Putamen (tissue), 1 donor: ENCODE data around the gene MORC2.

Source experiments
- DNase-seq: peaks from one replicate; pipeline ENCODE4 v3.0.0-alpha.2; 2016; ENCODE audit warnings: low spot score

MORC2 gene

GRCh38 chr22:30887861-30888260 is 80.7 kb downstream of the MORC2 start:
- no peak for DNase-seq

- no peak for DNase-seq
Observed at GRCh38 chr22:30887453-30887852, 81.1 kb downstream of the MORC2 start.

GRCh38 chr22:30885591-30885990 is 83.0 kb downstream of the MORC2 start:
- DNase-seq, result no peak

GRCh38 chr22:30885001-30885366 is 83.6 kb downstream of the MORC2 start:
- no peak for DNase-seq

GRCh38 chr22:30884211-30885000 is 84.2 kb downstream of the MORC2 start:
- DNase-seq, result peak; percentile 30

- no peak for DNase-seq
Observed at GRCh38 chr22:30883586-30884145, 84.9 kb downstream of the MORC2 start.

- no peak for DNase-seq
Observed at GRCh38 chr22:30882974-30883533, 85.5 kb downstream of the MORC2 start.

GRCh38 chr22:30882184-30882717 is 86.3 kb downstream of the MORC2 start:
- DNase-seq, result no peak

- no peak for DNase-seq
Observed at GRCh38 chr22:30881361-30882183, 87.0 kb downstream of the MORC2 start.

- no peak for DNase-seq
Observed at GRCh38 chr22:30880847-30881246, 87.7 kb downstream of the MORC2 start.

- DNase-seq, result no peak
Observed at GRCh38 chr22:30880181-30880601, 88.4 kb downstream of the MORC2 start.

GRCh38 chr22:30879415-30879797 is 89.2 kb downstream of the MORC2 start:
- no peak for DNase-seq

GRCh38 chr22:30878516-30879414 is 89.8 kb downstream of the MORC2 start:
- no peak for DNase-seq

GRCh38 chr22:30877662-30878515 is 90.7 kb downstream of the MORC2 start:
- DNase-seq, result no peak

- peak; percentile 50 for DNase-seq
Observed at GRCh38 chr22:30876915-30877553, 91.5 kb downstream of the MORC2 start.

- DNase-seq, result no peak
Observed at GRCh38 chr22:30876221-30876751, 92.3 kb downstream of the MORC2 start.

GRCh38 chr22:30875481-30876215 is 92.9 kb downstream of the MORC2 start:
- DNase-seq, result peak; percentile 38
